A673 (cell line): ENCODE measurements around the gene EFHB. TPM values are rescaled to one million over a fixed set of nuclear protein-coding genes. Genes with fewer than 3 reads are reported as not detected.

Experiments used
- BruUV-seq: library from RNA; stranded (reverse); fragments of 400-500 nt; replicated peaks from 2 replicates; lab custom pipeline; 2021; lab: Mats Ljungman, UMichigan
- CTCF ChIA-PET: fragments of 300-600 bp; sonication (Branson Sonifier 250); formaldehyde crosslinking; loops from one replicate; lab custom pipeline; 2022; ENCODE audit warnings: antibody characterized with exemption; lab: Charles Lee
- POLR2A ChIA-PET: fragments of 300-600 bp; sonication (Branson Sonifier 250); formaldehyde crosslinking; loops from one replicate; lab custom pipeline; 2022; ENCODE audit warnings: antibody characterized with exemption; ENCODE audit not compliant: low non-redundant PET; lab: Charles Lee
- DNase-seq: peaks from one replicate; pipeline ENCODE4 v3.0.0-alpha.2; 2015; ENCODE audit warnings: low spot score
- H3K27ac ChIP-seq: fragments of 200-600 bp; sonication (generic); 2 replicates; pipeline ENCODE4 v1.5.1; 2016; ENCODE audit warnings: mixed run types, low read depth, mild to moderate bottlenecking, mixed read lengths, antibody characterized with exemption, low read length; ENCODE audit not compliant: poor library complexity, severe bottlenecking
- H3K27me3 ChIP-seq: fragments of 200-600 bp; sonication (generic); replicated peaks from 2 replicates; pipeline ENCODE4 v1.6.1; 2017; ENCODE audit warnings: mixed run types, low read depth, mild to moderate bottlenecking, mixed read lengths, antibody characterized with exemption, low read length; ENCODE audit not compliant: insufficient read depth, poor library complexity
- H3K36me3 ChIP-seq: fragments of 200-600 bp; sonication (generic); 2 replicates; pipeline ENCODE4 v1.6.1; 2016; ENCODE audit warnings: mixed run types, mild to moderate bottlenecking, mixed read lengths, antibody characterized with exemption, low read length; ENCODE audit not compliant: insufficient read depth, poor library complexity, severe bottlenecking
- H3K4me1 ChIP-seq: fragments of 200-600 bp; sonication (generic); 2 replicates; pipeline ENCODE4 v1.6.1; 2017; ENCODE audit warnings: mixed run types, mild to moderate bottlenecking, mixed read lengths, antibody characterized with exemption, low read length; ENCODE audit not compliant: insufficient read depth, poor library complexity, severe bottlenecking
- H3K4me3 ChIP-seq: fragments of 200-600 bp; sonication (generic); 2 replicates; pipeline ENCODE4 v1.5.1; 2016; ENCODE audit warnings: low read depth, mixed run types, mild to moderate bottlenecking, mixed read lengths, low read length; ENCODE audit not compliant: poor library complexity, severe bottlenecking
- H3K9me3 ChIP-seq: fragments of 200-600 bp; sonication (generic); 2 replicates; pipeline ENCODE4 v1.6.1; 2016; ENCODE audit warnings: mixed run types, low read depth, mild to moderate bottlenecking, mixed read lengths, antibody characterized with exemption, low read length; ENCODE audit not compliant: poor library complexity, severe bottlenecking
- CTCF ChIP-seq: fragments of 300-800, 200-600 bp; sonication (generic); conservative IDR thresholded peaks from 2 replicates; pipeline ENCODE4 v1.5.1; 2017; ENCODE audit warnings: low read depth, mild to moderate bottlenecking, antibody characterized with exemption, low read length, moderate library complexity, mixed read lengths
- EZH2 ChIP-seq: fragments of 200-600 bp; sonication (generic); IDR thresholded peaks from 2 replicates; pipeline ENCODE4 v1.6.1; 2017; ENCODE audit warnings: borderline replicate concordance, low read depth, mild to moderate bottlenecking, mixed read lengths, antibody characterized with exemption, low read length; ENCODE audit not compliant: poor library complexity, severe bottlenecking
- intact Hi-C: fragments of 100-400 bp; cut with micrococcal nuclease; formaldehyde crosslinking; loops from one replicate; pipeline ENCODE4 v1.10.0; 2022; ENCODE audit not compliant: unreplicated experiment
- total RNA-seq: library from RNA; stranded (reverse); gene quantifications from 2 replicates; pipeline ENCODE4 v1.2.3, GENCODE V29; 2021

Gene EFHB
- total RNA-seq, 1 experiment from 2014 or later = not detected

- BruUV-seq = no TSS peak
- no peak overlapping the region for H3K27ac ChIP-seq
- DNase-seq = no peak
- TF ChIP-seq EZH2 = no peak
- TF ChIP-seq CTCF = no peak
- H3K4me1 ChIP-seq = no peaks in the 10 kb centered on the region
- intact Hi-C loops = no loop called here
- H3K4me3 ChIP-seq = no peak overlapping the region
- H3K9me3 ChIP-seq = no peaks in the 10 kb centered on the region
- POLR2A ChIA-PET = no interaction called here
- no peaks in the 10 kb centered on the region for H3K27me3 ChIP-seq
- no peaks in the 10 kb centered on the region for H3K36me3 ChIP-seq
- CTCF ChIA-PET = no interaction called here
Measured at GRCh38 chr3:19931767-19932188, 2.2 kb downstream of the EFHB start.

GRCh38 chr3:19931180-19931692, 2.8 kb downstream of the EFHB start:
- intact Hi-C loops = no loop called here
- no TSS peak for BruUV-seq
- H3K4me3 ChIP-seq = no peak overlapping the region
- ChIA-PET CTCF (no interaction called here), POLR2A (no interaction called here)
- H3K27ac ChIP-seq = no peak overlapping the region
- H3K9me3 ChIP-seq = no peaks in the 10 kb centered on the region
- no peak for DNase-seq
- no peaks in the 10 kb centered on the region for H3K27me3 ChIP-seq
- no peaks in the 10 kb centered on the region for H3K36me3 ChIP-seq
- no peaks in the 10 kb centered on the region for H3K4me1 ChIP-seq
- TF ChIP-seq EZH2 (no peak), CTCF (no peak)

- no TSS peak for BruUV-seq
- Histone ChIP-seq H3K9me3 (no peaks in the 10 kb centered on the region), H3K4me3 (no peak overlapping the region), H3K27ac (no peak overlapping the region), H3K27me3 (no peaks in the 10 kb centered on the region), H3K36me3 (no peaks in the 10 kb centered on the region), H3K4me1 (no peaks in the 10 kb centered on the region)
- TF ChIP-seq CTCF = no peak
- no peak for TF ChIP-seq EZH2
- ChIA-PET CTCF (no interaction called here), POLR2A (no interaction called here)
- intact Hi-C loops = no loop called here
- no peak for DNase-seq
Measured at GRCh38 chr3:19920401-19921080, 13.5 kb downstream of the EFHB start.
